Gastroesophageal sphincter (tissue), 3 donors: ENCODE measurements around the gene SESN3.

Experiments
- CTCF ChIP-seq, 4 experiments: fragments of 200-600 bp in 2 of 4; fragments of 450-650 bp in 2 of 4; sonication (generic) in 1 of 4; IDR thresholded peaks; one replicate each; pipeline ENCODE4 v1.5.1; 2017 to 2019; ENCODE audit warnings: antibody characterized with exemption in 4 of 4, mild to moderate bottlenecking in 2 of 4, moderate library complexity in 2 of 4
- EP300 ChIP-seq: sonication (generic); formaldehyde crosslinking; IDR thresholded peaks from one replicate; pipeline ENCODE4 v1.6.1; 2017; ENCODE audit warnings: antibody characterized with exemption, mild to moderate bottlenecking
- POLR2A ChIP-seq, 2 donors: fragments of 450-650 bp; IDR thresholded peaks; one replicate each; pipeline ENCODE4 v1.6.1; 2017; ENCODE audit warnings: antibody characterized with exemption in 2 of 2, mild to moderate bottlenecking in 2 of 2, moderate library complexity in 1 of 2

GRCh38 chr11:95134491-95134890 is 96.5 kb downstream of the SESN3 start:
- TF ChIP-seq CTCF (IDR thresholded peaks at IDR 0.05) (no peak), POLR2A (IDR thresholded peaks at IDR 0.05) (no peak), EP300 (no peak)
